Measurements from ENCODE around the gene KCNH5. TPM values are rescaled to one million over a fixed set of nuclear protein-coding genes. Genes with fewer than 3 reads are reported as not detected.
"Not testable (repeated sequence)": the region's sequence is repeated elsewhere in the genome, so short reads cannot be mapped to it uniquely, and the experiment has no call there.

Gene KCNH5
- polyA plus RNA-seq, 1 donor, result 0.23 TPM

DNA sequence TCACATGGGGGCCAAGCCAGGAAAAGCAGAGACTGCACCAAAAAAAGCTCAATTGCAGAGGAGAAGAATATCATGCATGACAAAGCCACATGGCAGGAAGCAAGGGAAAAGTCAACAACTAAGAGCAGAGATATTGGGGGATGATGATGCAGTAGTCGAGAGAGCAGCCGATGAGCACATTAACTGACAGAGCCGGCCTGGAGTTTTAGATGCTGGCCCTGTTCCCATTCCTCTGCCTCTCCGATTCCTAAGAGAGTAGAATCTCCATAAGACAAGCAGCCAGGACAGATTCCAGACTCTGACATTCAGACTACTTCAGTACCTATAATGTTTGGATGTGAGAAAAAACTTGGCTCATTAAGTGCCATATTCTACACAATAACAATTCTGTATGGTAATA is 155.9 kb downstream of the KCNH5 start:
- no peak for DNase-seq

DNA sequence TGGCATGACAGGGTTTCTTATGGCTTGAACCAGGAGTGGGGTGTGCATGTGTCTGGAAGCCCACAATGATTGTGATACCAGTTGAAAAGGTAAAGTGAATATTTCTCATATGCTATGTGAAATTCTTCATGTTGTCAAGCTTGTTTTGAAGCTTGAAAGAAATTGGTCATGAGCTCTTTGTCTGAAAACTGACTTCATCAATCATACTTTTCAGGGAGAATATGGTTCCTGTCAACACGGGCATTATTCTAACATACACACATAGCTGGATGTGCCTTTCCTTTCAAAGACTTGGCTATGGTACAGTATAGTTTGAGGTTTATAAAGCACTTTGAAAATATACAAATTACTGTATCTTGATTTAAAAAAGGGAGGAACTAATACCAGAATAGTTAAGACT is 158.8 kb downstream of the KCNH5 start:
- no peak for DNase-seq

DNA sequence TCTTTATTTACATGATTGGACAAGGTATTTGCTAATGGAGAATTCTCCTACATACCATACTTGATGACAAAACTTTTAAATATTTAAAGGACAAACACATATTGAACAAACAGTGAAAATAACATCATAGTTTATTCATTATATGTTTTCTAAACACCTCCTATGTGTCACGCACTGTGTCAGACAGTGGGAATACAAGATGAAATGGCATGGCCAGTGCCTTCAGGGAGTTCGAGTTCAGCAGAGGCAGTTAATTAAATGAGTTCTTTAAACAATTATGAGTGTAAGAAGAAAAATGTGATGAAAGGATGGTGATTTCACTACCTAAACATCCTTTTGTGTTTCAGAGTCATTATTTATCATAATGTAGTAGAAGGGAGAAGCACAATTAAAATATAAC is 159.8 kb downstream of the KCNH5 start:
- no peak for DNase-seq

DNA sequence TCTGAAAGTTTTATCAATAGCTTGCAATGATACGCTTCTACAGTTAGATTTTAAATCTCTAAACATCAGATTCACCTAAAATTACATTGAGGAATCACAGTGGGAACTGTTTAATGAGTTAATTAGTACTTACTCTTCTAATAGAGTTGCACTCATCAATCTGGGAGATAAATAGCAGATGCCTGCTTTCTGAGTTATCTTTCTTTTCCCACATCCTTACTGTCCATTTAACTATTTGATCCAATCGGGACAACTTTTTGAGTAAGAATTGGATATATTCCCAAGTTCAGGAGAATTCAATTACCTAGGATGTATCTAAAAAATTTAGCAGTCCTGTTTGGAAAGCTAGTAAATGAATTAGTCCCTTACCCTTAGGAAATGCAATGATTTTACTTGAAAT is 162.3 kb downstream of the KCNH5 start:
- DNase-seq, result no peak

DNA sequence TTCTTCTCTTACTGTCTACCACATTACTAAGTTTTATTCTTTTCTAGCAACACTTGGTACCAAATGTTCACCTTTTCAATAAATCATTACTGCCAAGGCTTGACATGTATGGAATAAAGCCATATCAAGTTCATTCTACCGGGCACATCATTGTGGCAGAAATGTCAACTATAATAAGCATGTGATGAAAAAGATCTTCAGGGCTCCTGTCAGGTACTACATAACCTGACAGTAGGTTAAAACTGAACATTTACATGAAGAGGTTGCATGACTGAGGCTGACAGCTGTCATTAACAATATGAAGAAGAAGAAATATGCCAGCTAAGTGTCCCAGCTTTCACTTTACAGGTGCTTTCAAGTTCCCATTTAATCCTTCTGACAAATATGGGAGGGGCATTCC is 178.9 kb downstream of the KCNH5 start:
- no peak for DNase-seq

DNA sequence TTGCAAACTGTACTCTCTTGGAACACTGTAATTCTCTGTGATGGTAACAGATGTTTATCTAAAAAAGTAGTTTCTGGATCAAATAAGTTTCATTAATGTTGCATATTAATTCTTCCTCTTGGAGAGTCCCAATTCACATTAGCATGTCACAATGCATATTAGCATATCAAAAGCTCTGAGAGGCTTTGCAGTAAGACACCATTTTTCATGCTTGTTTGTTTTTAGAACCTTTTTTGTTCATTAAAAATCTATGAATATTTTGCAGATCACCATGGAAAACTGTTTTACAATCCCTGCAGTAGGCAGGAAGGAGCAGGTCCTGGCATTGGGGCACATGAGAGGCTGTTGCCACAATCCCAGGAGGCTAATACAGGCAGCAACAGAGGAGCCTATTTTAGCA is 180.7 kb downstream of the KCNH5 start:
- no peak for DNase-seq

DNA sequence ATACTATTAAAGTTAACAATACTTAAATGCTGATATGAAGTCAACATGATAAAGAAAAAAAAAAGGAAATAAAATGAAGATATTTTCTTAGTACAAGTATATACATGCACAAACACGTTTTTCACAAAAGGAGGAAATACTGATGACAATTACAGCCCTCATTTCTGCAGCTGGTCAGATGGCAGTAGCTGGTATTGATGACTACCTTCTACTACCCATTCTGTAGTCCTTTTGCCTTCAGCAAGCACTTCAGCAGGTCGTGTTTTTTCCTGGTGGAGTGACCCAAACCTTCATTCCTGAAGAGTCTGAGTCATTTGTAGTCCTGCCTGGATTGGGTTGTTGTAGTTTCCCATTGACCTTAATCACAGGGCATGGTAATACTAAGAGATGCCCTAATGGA is 187.2 kb downstream of the KCNH5 start:
- not testable (repeated sequence) for DNase-seq

DNA sequence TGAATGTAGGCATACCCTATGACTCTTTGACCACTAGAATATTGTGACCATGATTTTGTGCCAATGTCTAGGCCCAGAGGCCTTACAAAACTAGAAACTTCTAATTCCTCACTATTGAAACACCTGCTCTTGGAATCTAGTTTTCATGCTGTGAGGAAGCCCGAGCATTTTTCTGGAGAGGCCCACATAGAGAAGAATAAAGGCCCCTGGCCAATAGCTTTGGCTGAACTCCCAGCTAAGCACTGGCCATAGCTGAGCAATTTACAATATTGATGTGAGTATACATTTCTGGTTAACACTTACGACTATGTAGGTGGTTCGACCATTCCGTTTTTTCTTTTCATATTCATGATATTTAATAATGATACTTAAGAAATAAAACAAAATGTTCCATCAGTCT is 190.3 kb downstream of the KCNH5 start:
- no peak for DNase-seq

DNA sequence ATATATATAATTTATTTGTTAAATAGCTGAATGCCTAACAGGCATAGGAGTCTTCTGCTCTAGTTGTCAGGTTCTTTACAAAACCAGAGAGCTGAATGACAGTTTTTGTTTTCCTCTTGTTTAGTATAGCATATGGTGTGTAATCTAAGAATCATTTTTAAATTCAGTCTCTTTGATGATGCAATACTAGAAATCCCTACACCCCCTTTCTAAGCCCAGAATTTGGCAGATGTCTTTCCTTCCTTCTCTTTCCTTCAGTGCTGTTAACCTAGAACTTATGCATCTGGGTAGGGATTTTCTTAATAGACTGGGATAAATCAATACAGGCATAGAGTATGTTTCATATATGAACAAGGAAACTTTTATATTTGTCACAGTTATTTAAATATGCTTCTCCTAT is 198.1 kb downstream of the KCNH5 start:
- DNase-seq, result no peak

DNA sequence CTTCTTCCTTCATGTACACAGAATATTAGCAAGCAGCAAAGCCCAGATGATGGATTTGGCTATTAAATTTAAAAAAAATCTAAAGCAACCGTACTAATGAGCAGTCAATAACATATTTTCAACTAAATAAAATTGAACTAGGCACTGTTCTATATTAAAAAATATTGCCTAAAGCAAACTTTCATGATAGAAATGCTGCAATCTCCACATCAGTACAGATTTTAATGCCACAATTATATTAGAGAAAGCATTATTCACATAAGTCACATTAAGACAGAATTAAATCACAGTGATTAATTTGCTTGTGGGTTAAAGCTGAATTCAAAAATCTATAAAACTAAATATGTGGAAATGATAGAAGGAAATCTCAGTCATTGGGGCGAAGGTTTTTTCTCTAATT is 200.7 kb downstream of the KCNH5 start:
- DNase-seq, result no peak

DNA sequence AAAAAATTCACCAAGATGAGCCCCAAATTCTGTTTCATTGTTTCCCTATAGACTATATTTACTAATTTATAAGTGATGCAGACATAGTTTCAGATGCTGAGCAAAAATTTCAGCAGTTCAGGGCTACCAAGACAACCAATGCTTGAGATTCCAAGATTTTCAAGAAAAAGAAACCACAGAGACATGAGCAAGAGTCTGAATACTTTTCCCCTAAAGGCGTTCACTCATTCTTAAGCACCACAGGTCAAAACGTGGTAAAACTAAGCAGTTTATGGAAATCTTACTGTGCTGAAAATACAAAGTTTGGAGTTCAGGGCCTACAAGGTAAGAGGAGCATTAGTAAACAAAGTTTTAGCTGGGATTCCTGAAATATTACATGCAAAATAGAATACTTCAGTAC is 221.2 kb downstream of the KCNH5 start:
- no peak for DNase-seq

DNA sequence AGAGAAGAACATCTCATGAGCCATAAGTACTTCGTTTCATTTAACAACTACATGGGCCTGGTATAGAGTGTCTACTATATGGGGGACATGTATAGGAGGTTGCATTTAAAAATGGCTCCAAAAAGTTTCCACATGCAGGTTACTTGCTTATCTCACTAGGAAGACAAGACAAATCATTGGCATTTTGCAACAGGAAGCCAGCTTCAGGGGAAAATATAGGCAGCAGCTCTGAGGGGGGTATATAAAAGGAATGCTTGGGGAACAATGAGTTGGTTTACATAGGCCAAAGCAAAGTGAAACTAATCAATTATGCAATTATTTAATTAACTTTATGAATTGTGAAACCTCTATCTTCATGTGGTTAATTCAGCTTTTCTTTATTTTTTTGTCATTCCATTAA is 225.3 kb downstream of the KCNH5 start:
- no peak for DNase-seq

DNA sequence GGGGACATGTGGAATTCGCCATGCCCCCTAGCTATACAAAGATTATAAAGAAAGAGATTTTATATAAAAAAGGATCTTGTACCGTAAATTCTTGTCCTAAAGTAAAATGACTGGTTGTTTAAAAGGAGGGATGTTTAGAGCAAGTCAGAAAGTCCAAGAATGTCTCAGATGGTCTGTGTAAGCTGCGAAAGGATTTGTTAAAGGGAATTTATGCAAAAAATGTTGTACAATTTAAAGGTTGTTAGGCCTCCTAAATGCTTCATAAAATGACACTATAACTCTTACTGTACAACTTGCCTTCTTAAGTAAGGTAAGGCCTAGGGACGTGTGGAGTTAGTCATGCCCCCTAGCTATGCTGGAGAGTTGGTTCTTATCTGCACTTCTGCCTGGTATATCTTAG is 237.6 kb downstream of the KCNH5 start:
- no peak for DNase-seq

DNA sequence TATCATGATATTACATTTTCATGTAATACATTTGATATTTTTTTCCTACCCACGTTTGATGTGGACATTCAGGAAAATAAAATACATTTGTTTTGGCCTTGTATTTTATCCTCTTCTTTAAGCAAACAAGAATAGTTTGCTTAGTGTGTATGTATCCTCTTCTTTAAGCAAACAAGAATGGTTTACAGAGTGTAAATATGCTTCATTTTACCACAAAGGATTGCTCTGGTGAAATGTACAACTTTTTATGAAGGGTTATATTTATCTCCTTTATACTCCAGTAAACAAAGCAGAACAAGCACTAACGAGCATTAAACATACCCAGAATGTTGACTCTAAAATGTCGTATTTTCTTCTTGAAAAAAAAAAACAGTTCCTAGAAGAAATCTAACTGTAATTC is 244.7 kb downstream of the KCNH5 start:
- DNase-seq, result no peak

DNA sequence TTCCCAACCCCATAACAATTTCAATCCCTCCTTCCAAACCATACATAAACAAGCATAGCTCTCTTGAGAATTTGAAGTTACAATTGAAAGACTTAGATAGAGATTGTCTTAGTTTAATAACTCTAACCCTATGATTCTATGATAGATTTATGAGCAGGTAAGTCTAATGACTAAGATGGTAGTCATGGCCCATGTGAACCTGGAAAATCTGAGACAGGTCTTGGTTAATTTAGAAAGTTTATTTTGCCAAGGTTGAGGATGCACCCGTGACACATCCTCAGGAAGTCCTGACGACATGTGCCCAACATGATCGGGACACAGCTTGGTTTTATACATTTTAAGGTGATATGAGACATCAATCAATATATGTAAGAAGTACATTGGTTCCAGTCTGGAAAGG is 248.8 kb downstream of the KCNH5 start:
- no peak for DNase-seq

DNA sequence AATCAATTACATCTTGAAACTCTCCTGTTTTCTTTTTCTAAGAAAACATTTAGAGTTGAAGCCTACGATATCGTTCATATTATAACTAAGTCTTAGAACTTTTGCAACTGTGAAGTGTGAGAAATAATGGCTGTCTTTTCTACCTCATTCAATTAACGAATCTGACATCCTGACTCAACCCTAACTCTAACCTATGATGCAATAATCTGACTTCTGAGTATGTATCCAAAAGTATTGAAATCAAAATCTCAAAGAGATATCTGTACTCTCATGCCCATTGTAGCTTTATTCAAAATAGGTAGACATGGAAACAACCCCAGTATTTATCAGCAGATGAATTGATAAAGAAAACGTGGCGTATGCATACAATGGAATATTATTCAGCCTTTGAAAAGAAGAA is 252.7 kb downstream of the KCNH5 start:
- DNase-seq, result no peak

DNA sequence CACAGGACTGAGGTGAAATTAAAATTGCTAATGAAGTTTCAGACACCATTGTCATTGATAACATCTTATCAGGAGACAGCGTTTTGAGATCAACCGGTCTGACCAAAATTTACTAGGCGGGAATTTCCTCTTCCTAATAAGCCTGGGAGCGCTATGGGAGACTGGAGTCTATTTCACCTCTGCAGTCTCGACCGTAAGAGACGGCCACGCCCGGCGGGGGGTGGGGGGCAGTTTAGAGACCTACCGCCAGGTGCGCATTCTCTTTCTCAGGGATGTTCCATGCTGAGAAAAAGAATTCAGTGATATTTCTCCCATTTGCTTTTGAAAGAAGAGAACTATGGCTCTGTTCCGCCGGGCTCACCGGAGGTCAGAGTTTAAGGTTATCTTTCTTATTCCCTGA is 263.9 kb downstream of the KCNH5 start:
- not testable (repeated sequence) for DNase-seq

DNA sequence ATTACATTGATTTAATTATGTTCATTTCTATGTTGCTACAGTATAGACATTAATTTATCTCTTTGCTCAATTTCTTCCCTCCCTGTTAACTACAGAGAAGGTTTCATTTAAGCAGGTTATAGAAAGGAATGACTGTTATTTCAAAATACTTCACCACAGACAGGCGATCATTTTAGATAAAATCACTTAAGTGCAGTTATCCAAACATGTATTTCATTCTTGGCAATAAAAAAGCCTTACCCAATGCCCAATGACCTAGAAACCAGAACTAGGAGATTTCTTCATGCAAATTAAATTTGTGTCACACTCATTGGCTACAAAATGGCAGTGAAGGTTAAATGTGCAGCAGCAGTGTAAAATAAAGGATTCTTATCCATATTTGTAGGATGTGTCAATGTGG is 266.4 kb downstream of the KCNH5 start:
- no peak for DNase-seq

DNA sequence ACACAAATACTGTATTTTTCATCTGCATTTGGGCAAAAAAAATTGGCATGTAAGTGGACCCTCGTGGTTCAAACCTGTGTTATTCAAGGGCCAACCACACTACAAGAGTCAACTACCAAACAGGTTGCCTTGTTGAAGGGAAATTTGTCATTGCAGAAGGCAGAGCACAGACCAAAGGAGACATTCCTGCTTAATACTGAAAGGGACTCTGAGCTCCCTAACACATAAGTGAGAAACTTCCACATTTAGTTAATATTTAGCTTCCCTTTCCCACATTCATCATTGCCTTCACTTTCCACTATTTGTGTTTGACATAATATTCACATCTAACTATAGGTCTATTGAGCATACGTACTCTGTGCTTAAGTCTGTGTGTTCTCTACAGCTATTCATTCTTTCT is 266.9 kb downstream of the KCNH5 start:
- no peak for DNase-seq

DNA sequence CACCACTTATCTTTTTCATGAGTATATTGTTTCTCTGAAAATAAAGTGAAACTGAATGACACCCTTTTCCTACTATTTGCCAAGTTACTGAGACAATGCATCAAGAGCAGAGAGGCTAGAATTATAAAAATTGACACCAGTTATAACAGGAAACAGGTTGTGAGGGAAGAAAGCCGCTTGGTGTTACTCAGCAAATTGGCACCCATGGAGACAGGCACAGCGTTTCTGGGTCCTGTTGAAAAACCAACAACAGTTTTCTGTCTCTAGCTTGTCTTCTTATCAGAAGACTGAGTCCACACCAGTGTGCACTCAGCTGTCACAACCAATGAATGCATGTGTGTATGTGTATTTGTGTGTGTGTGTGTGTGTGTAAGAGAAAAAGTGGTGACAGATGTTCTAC is 267.7 kb downstream of the KCNH5 start:
- no peak for DNase-seq

DNA sequence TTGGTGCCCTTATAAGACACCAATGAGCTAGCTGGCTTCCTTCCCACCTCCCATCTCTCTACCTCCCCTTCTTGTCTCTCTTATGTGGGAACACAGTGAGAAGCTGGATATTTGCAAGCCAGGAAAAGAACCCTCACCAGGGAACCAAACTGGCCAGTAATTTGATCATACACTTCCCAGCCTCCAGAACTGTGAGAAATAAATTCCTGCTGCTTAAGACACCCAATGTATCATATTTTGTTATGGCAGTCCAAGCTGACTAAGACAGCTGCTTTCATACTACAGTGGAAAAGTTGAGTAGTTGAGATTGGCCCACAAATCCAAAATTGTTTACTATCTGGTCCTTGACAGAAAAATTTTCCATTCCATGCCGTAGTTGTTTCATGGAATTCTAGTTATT is 269.0 kb downstream of the KCNH5 start:
- DNase-seq, result no peak

DNA sequence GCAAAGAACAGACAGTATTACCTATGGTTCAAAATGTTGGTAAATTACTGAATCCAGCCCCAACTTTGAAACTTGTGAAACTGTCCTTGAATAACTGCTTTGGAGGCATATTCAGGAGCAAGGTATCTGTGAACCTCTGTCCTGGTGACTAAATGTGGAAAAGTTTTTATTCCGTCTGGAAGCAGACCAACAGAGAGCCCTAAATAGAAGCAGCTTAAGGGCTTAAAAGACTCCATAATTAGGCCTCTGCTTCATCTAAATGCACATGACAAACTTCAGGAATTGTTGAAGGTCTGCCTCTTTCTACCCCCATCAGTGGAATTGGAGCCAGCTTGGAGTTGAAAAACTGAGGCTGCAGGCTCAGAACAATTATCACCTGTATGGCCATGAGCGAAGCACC is 276.5 kb downstream of the KCNH5 start:
- no peak for DNase-seq

DNA sequence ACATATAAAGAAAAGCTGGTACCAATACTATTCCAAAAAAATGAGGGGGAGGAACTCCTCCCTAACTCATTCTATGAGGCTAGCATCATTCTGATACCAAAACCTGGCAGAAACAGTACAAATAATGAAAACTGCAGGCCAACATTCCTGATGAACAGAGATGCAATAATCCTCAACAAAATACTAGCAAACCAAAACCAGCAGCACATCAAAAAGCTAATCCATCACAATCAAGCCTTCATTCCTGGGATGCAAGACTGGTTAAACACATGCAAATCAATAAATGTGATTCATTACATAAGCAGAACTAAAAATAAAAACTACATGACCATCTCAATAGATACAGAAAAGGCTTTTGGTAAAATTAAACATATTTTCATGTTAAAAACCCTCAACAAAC is 281.3 kb downstream of the KCNH5 start:
- no peak for DNase-seq

DNA sequence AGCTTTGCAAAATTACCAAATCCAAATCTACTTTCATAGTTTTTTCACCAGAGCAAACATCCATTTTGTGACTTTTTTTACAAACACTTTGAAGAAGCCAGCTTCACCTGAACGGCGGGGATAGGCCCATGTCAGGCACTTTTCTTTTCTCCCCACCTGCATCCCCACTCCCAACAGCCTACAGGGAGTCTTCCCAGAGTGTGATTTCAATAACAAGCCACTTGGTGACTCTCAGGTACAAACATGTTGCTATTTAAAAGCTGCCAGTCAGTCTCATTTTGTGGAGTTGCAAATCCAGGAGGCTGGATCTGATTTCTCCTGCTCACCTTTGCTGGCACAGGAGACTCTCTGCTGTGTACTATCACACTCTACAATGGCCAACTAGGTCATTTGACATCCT is 285.5 kb downstream of the KCNH5 start:
- DNase-seq, result no peak

DNA sequence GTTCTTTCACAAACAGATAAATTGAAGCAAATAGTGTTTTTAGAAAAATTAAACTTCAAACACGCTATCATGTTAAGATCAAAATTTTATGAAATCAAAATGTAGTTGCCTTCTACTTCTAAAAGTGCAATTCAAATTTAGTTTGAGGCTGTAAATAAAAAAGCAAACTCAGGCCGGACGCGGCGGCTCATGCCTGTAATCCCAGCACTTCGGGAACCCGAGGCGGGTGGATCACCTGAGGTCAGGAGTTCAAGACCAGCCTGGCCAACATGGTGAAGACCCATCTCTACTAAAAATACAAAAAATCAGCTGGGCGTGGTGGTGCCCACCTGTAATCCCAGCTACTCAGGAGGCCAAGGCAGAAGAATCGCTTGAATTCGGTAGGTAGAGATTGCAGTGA is 298.4 kb downstream of the KCNH5 start:
- not testable (repeated sequence) for DNase-seq

DNA sequence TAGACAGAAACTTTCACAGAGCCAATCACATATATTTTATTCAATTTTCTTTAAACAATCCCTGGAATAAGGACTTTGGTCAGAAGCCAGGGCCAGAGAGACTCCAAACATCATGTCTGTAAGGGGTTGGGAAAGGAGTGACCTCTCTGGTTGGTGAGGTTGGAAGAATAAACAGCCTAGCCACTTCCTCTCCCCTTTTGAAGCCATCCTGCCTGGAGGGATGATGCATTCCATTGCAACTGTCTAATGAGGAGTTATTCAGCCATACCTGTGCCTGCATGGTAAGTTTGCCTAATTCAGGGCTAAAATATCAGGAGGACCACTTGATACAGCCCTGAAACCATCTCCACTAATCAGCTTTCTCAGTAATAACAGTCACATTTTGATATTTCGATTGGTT is 299.8 kb downstream of the KCNH5 start:
- no peak for DNase-seq

Measured in left kidney (tissue), 2 donors.